ENCODE measurements around the gene ZBTB43.

The ZBTB43 gene

DNA sequence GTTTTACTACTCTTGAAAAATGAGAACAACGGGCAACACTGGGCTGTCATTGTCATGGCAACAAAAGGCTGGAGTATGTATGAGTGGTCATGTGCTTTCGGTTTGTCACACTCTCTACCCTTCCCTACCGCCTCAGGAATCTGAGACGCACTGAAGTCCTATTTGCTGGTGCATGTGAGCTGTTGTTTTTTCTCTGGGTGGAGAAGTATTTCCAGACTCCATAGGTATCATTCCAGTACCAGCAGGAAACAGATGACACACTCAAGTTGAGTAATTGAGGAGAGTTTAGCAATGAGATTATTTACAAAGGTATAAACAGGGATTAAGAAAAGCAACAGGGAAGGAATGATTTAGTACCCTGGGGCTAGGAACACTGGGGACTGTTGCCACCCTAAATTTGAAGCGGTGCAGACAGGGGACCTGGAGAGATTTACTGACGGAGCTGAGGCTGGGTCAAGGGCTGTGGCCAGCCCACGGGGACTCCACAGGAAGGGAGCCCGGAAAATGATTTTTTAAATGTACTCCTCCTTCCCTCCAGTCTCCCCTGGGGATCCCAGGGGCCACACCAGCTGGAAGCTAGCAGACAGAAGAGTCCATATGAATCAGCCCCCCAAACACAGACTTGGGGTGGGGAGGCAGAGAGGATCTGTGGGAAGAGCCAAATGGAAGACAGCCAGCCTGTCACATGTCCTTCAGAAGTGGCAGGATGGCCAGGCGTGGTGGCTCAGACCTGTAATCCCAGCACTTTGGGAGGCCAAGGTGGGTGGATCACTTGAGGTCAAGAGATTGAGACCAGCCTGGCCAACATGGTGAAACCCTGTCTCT, 13.2 kb upstream of the ZBTB43 start:
- H3K27ac ChIP-seq (ENCODE audit: low read depth, low read length, severe bottlenecking): no peak overlapping the region
- WGBS, 2 experiments (ENCODE audit: insufficient coverage in 2 of 2): 84 to 97% methylated on average over 3 to 4 of the region's 9 CpGs

GRCh38 chr9:126793686-126794417, 11.0 kb upstream of the ZBTB43 start:
- Histone ChIP-seq H3K9me3 (ENCODE audit: control insufficient read depth, low read length) (no peaks in the 10 kb centered on the region), H3K4me3 (ENCODE audit: extremely low read depth, insufficient read depth, low read length, poor library complexity, severe bottlenecking) (no peak overlapping the region), H3K36me3 (ENCODE audit: control insufficient read depth, insufficient read depth, low read length) (no peaks in the 10 kb centered on the region), H3K4me1 (ENCODE audit: control insufficient read depth, insufficient read depth, low read length, poor library complexity, severe bottlenecking) (peaks cover 4% of the 10 kb centered on the region), H3K27ac (ENCODE audit: low read depth, low read length, severe bottlenecking) (no peak overlapping the region)
- WGBS, 2 experiments (ENCODE audit: insufficient coverage in 2 of 2): 84 to 95% methylated on average over 8 to 9 of the region's 10 CpGs

More for the DNA sequence above, 13.2 kb upstream of the ZBTB43 start:
- H3K9me3 ChIP-seq (ENCODE audit: control insufficient read depth, low read length): no peaks in the 10 kb centered on the region
- peaks cover 4% of the 10 kb centered on the region for H3K4me1 ChIP-seq (ENCODE audit: control insufficient read depth, insufficient read depth, low read length, poor library complexity, severe bottlenecking)
- no peak overlapping the region for H3K4me3 ChIP-seq (ENCODE audit: extremely low read depth, insufficient read depth, low read length, poor library complexity, severe bottlenecking)
- H3K36me3 ChIP-seq (ENCODE audit: control insufficient read depth, insufficient read depth, low read length): no peaks in the 10 kb centered on the region

- H3K9me3 ChIP-seq (ENCODE audit: control insufficient read depth, low read length): no peaks in the 10 kb centered on the region
- H3K36me3 ChIP-seq (ENCODE audit: control insufficient read depth, insufficient read depth, low read length): no peaks in the 10 kb centered on the region
- H3K4me1 ChIP-seq (ENCODE audit: control insufficient read depth, insufficient read depth, low read length, poor library complexity, severe bottlenecking): peaks cover 4% of the 10 kb centered on the region
- no peak overlapping the region for H3K4me3 ChIP-seq (ENCODE audit: extremely low read depth, insufficient read depth, low read length, poor library complexity, severe bottlenecking)
- 78 to 100% methylated on average over 3 to 6 of the region's 6 CpGs for WGBS, 2 experiments (ENCODE audit: insufficient coverage in 2 of 2)
- H3K27ac ChIP-seq (ENCODE audit: low read depth, low read length, severe bottlenecking): no peak overlapping the region
Measured at GRCh38 chr9:126794441-126794840, 10.4 kb upstream of the ZBTB43 start.

DNA sequence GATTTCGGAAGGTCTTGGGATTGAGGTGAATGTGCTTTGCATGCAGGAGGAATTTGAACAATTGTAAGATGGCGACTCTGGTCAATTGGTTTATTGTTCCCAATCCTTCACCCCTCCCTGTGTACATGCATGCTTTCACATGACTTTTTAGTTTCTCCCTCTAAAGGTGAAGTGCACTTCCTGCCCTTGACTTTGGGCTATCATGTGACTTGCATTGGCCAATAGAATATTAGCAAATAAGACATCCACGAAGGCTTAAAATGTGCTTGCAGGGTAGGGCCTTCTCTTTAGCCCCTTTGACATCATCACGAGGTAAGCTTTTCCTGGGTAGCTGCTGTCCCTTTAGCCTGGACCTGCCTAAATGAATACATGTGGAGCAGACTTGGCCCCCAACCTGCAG, 8.1 kb upstream of the ZBTB43 start:
- H3K9me3 ChIP-seq (ENCODE audit: control insufficient read depth, low read length): no peaks in the 10 kb centered on the region
- WGBS, 2 experiments (ENCODE audit: insufficient coverage in 2 of 2): 92 to 93% methylated on average over 3 of the region's 4 CpGs
- peaks cover 4% of the 10 kb centered on the region for H3K4me1 ChIP-seq (ENCODE audit: control insufficient read depth, insufficient read depth, low read length, poor library complexity, severe bottlenecking)
- no peak overlapping the region for H3K27ac ChIP-seq (ENCODE audit: low read depth, low read length, severe bottlenecking)
- no peaks in the 10 kb centered on the region for H3K36me3 ChIP-seq (ENCODE audit: control insufficient read depth, insufficient read depth, low read length)
- H3K4me3 ChIP-seq (ENCODE audit: extremely low read depth, insufficient read depth, low read length, poor library complexity, severe bottlenecking): no peak overlapping the region

DNA sequence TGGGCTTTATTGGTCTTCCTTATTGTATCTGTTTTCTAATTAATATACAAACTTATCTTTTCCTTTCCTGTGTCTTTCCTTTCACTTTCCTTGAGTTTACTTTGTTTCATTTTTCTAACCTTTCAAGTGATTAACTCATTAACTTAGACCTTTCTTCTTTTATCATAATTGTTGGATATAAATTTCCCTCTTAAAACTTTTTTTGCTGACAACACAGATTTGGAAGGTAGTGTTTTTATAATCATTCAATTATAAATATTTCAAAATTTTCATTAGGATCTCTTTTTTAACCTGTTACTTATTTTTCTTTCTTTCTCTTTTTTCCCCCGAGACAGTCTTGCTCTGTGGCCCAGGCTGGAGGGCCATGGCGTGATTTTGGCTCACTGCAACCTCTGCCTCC, 6.9 kb upstream of the ZBTB43 start:
- no peak overlapping the region for H3K27ac ChIP-seq (ENCODE audit: low read depth, low read length, severe bottlenecking)
- H3K4me1 ChIP-seq (ENCODE audit: control insufficient read depth, insufficient read depth, low read length, poor library complexity, severe bottlenecking): peaks cover 4% of the 10 kb centered on the region
- H3K36me3 ChIP-seq (ENCODE audit: control insufficient read depth, insufficient read depth, low read length): no peaks in the 10 kb centered on the region
- WGBS, 2 experiments (ENCODE audit: insufficient coverage in 2 of 2): 89% methylated on average over 2 of the region's 2 CpGs; no CpG with 5 or more reads in 1 of the 2 experiments
- H3K4me3 ChIP-seq (ENCODE audit: extremely low read depth, insufficient read depth, low read length, poor library complexity, severe bottlenecking): no peak overlapping the region
- H3K9me3 ChIP-seq (ENCODE audit: control insufficient read depth, low read length): no peaks in the 10 kb centered on the region

GRCh38 chr9:126799034-126799433, 5.8 kb upstream of the ZBTB43 start:
- Histone ChIP-seq H3K4me1 (ENCODE audit: control insufficient read depth, insufficient read depth, low read length, poor library complexity, severe bottlenecking) (no peaks in the 10 kb centered on the region), H3K36me3 (ENCODE audit: control insufficient read depth, insufficient read depth, low read length) (no peaks in the 10 kb centered on the region), H3K9me3 (ENCODE audit: control insufficient read depth, low read length) (no peaks in the 10 kb centered on the region), H3K27ac (ENCODE audit: low read depth, low read length, severe bottlenecking) (no peak overlapping the region), H3K4me3 (ENCODE audit: extremely low read depth, insufficient read depth, low read length, poor library complexity, severe bottlenecking) (no peak overlapping the region)
- WGBS, 2 experiments (ENCODE audit: insufficient coverage in 2 of 2): no CpG with 5 or more reads among the region's 1 CpG

DNA sequence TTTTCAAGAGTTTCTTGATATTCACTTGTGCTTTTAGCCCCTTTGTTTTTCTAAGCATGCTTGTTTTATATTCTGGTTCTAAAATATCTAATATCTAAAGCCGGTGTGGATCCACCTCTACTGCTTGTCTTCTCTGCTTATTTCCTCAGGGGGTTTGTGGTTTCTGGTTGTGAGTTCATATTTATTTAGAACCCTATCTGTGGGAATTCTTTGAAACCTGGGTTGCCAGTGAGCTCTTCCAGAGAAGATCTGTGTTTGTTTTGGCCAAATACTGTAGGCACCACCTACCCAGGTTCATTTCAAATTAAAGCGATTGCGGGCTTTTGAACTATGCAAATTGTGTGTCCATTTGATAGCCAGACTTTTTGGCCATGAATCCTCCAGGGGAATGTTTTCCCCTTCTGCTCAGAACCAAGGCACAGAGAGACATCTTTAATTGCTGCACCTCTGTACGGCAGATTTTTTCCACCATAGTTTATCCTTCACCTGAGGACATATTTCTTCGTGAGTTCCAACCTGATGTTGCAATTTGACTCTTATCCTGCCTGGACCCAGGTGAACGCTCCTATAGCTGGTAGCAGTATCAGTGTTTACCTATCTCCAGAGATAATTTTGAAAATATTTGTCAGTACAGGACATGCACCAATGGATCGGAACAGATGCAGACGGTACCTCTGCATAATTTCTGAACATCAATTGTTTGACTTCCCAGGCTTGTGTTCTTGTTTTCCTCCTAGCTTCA, 2.4 kb upstream of the ZBTB43 start:
- H3K4me3 ChIP-seq (ENCODE audit: extremely low read depth, insufficient read depth, low read length, poor library complexity, severe bottlenecking): no peak overlapping the region
- H3K9me3 ChIP-seq (ENCODE audit: control insufficient read depth, low read length): no peaks in the 10 kb centered on the region
- 84 to 85% methylated on average over 6 to 7 of the region's 8 CpGs for WGBS, 2 experiments (ENCODE audit: insufficient coverage in 2 of 2)

DNA sequence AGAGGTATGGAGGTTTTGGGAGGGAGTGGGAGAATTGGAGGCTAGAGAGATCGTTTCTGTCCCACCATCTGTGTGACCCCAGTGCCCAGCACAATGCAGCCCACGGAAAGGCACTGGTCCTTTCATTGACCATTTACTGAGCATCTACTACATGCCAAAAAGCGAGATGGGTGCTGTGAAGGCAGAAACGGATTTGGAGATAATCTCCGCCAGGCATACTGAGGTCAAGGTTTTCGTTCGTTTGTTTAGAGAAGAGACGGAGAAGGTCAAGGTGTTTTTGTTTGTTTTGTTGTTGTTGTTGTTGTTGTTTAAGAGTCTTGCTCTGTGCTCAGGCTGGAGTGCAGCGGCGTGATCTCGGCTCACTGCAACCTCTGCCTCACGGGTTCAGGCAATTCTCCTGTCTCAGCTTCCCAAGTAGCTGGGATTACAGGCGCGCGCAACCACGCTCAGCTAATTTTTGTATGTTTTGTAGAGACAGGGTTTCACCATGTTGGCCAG, 593 bp upstream of the ZBTB43 start:
- WGBS, 2 experiments (ENCODE audit: insufficient coverage in 2 of 2): 89 to 92% methylated on average over 14 to 15 of the region's 16 CpGs
- no peaks in the 10 kb centered on the region for H3K9me3 ChIP-seq (ENCODE audit: control insufficient read depth, low read length)
- H3K4me1 ChIP-seq (ENCODE audit: control insufficient read depth, insufficient read depth, low read length, poor library complexity, severe bottlenecking): peaks cover 7% of the 10 kb centered on the region
- peaks cover 10% of the 10 kb centered on the region for H3K36me3 ChIP-seq (ENCODE audit: control insufficient read depth, insufficient read depth, low read length)
- peak overlapping the region; percentile 89 for H3K4me3 ChIP-seq (ENCODE audit: extremely low read depth, insufficient read depth, low read length, poor library complexity, severe bottlenecking)
- H3K27ac ChIP-seq (ENCODE audit: low read depth, low read length, severe bottlenecking): no peak overlapping the region

More for the DNA sequence above, 2.4 kb upstream of the ZBTB43 start:
- H3K36me3 ChIP-seq (ENCODE audit: control insufficient read depth, insufficient read depth, low read length): peaks cover 3% of the 10 kb centered on the region
- peaks cover 7% of the 10 kb centered on the region for H3K4me1 ChIP-seq (ENCODE audit: control insufficient read depth, insufficient read depth, low read length, poor library complexity, severe bottlenecking)
- H3K27ac ChIP-seq (ENCODE audit: low read depth, low read length, severe bottlenecking): no peak overlapping the region

DNA sequence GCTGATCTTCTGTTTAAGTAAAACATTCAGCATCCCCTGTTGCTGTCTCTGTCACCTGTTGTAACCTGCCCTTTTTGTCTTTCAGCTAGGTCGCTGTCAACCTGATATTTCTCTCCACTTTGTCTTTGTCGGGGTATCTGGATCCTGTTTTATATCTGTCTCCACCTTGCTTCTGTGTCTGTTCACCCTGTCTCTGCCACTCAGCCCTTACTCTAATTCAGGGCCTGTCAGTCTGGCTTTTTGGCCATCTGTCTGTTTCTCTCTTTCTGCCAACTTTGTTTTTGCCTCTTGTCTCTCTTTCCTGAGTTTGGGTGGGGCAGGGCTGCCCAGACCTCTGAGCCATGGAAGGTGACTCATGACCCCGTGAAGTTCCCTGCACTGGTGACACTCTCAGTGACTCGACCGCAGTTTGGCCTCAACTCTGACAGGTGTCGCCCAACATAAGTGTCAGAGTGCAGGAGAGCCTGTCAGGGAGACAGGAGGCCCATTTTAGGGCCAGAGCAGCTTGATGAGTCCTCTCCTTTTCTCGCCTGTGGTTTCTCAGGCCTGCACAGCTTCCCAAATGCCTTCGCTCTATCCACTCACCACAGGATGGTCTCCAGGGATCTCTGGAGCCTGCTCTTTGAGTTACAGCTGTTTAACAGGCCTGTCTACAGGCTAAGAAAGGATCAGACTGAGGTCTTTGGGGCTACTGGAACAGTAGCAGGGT, 868 bp downstream of the ZBTB43 start:
- peaks cover 7% of the 10 kb centered on the region for H3K4me1 ChIP-seq (ENCODE audit: control insufficient read depth, insufficient read depth, low read length, poor library complexity, severe bottlenecking)
- peak overlapping the region; percentile 89 for H3K4me3 ChIP-seq (ENCODE audit: extremely low read depth, insufficient read depth, low read length, poor library complexity, severe bottlenecking)
- peak overlapping the region; percentile 79 for H3K27ac ChIP-seq (ENCODE audit: low read depth, low read length, severe bottlenecking)
- H3K36me3 ChIP-seq (ENCODE audit: control insufficient read depth, insufficient read depth, low read length): peaks cover 23% of the 10 kb centered on the region
- 41 to 43% methylated on average over 6 to 8 of the region's 8 CpGs for WGBS, 2 experiments (ENCODE audit: insufficient coverage in 2 of 2)
- H3K9me3 ChIP-seq (ENCODE audit: control insufficient read depth, low read length): no peaks in the 10 kb centered on the region

GRCh38 chr9:126806336-126806735, 1.5 kb downstream of the ZBTB43 start:
- H3K27ac ChIP-seq (ENCODE audit: low read depth, low read length, severe bottlenecking): no peak overlapping the region
- H3K9me3 ChIP-seq (ENCODE audit: control insufficient read depth, low read length): no peaks in the 10 kb centered on the region
- peaks cover 7% of the 10 kb centered on the region for H3K4me1 ChIP-seq (ENCODE audit: control insufficient read depth, insufficient read depth, low read length, poor library complexity, severe bottlenecking)
- WGBS, 2 experiments (ENCODE audit: insufficient coverage in 2 of 2): 100% methylated on average over 1 of the region's 2 CpGs; no CpG with 5 or more reads in 1 of the 2 experiments
- H3K36me3 ChIP-seq (ENCODE audit: control insufficient read depth, insufficient read depth, low read length): peaks cover 26% of the 10 kb centered on the region
- peak overlapping the region; percentile 89 for H3K4me3 ChIP-seq (ENCODE audit: extremely low read depth, insufficient read depth, low read length, poor library complexity, severe bottlenecking)
